ENCODE data around the gene VMP1. TPM values are rescaled to one million over a fixed set of nuclear protein-coding genes. Genes with fewer than 3 reads are reported as not detected.
A peak's percentile ranks its signal among the peaks of the same experiment; 100 is the strongest.

The VMP1 gene
- total and polyA plus RNA-seq, 2 of the 13 experiments (the other 11 are each of a cell fraction or from before 2014, with no cell fraction given) = 186 to 271 TPM

- TF ChIP-seq ZXDC (CRISPR knock-in tag; IDR thresholded peaks at IDR 0.05) (0 out of 2 replicates have a peak, but pooled peaks have one; percentile 82), DMAP1 (CRISPR knock-in tag; IDR thresholded peaks at IDR 0.05) (peak; percentile 99), PPARG (CRISPR knock-in tag; conservative IDR thresholded peaks at IDR 0.05) (peak; percentile 76), MTA1 (CRISPR knock-in tag; IDR thresholded peaks at IDR 0.05; ENCODE audit: borderline replicate concordance) (no peak), TFE3 (CRISPR knock-in tag; IDR thresholded peaks at IDR 0.05) (peak; percentile 91), RBM22 (optimal IDR thresholded peaks at IDR 0.05; ENCODE audit: low read length) (no peak), ZFP36 (IDR thresholded peaks at IDR 0.05; ENCODE audit: borderline replicate concordance, low read depth, low read length, partially characterized antibody) (no peak), ZNF557 (CRISPR knock-in tag; IDR thresholded peaks at IDR 0.05) (no peak), TCF7 (IDR thresholded peaks at IDR 0.05; ENCODE audit: low read depth) (no peak), KLF11 (CRISPR knock-in tag; IDR thresholded peaks at IDR 0.05) (peak; percentile 93; the same call in 1 of the 2 replicates), GTF2F1 (IDR thresholded peaks at IDR 0.05; ENCODE audit: low read length) (0 out of 2 replicates have a peak, but pooled peaks have one; percentile 75), ZMYM3 (CRISPR knock-in tag; IDR thresholded peaks at IDR 0.05) (no peak; the same call in none of the 2 replicates), PBX3 (CRISPR knock-in tag; IDR thresholded peaks at IDR 0.05; ENCODE audit: borderline replicate concordance) (no peak), FOXK2 (IDR thresholded peaks at IDR 0.05) (no peak), ZNF263 (CRISPR knock-in tag; IDR thresholded peaks at IDR 0.05) (no peak), ZNF24 (IDR thresholded peaks at IDR 0.05) (0 out of 2 replicates have a peak, but pooled peaks have one; percentile 8), ZNF446 (CRISPR knock-in tag; IDR thresholded peaks at IDR 0.05) (no peak), RARG (CRISPR knock-in tag; IDR thresholded peaks at IDR 0.05; ENCODE audit: low read depth) (no peak; the same call in 1 of the 2 replicates), GLI4 (CRISPR knock-in tag; IDR thresholded peaks at IDR 0.05; ENCODE audit: borderline replicate concordance) (no peak), TEF (CRISPR knock-in tag; IDR thresholded peaks at IDR 0.05) (peak; percentile 58; the same call in 1 of the 2 replicates), CEBPB (IDR thresholded peaks at IDR 0.05; ENCODE audit: borderline replicate concordance, low read depth, low read length) (peak; percentile 92)
- TF ChIP-seq, protein P1, sequence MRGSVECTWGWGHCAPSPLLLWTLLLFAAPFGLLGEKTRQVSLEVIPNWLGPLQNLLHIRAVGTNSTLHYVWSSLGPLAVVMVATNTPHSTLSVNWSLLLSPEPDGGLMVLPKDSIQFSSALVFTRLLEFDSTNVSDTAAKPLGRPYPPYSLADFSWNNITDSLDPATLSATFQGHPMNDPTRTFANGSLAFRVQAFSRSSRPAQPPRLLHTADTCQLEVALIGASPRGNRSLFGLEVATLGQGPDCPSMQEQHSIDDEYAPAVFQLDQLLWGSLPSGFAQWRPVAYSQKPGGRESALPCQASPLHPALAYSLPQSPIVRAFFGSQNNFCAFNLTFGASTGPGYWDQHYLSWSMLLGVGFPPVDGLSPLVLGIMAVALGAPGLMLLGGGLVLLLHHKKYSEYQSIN (CRISPR knock-in tag; IDR thresholded peaks at IDR 0.05; ENCODE audit: borderline replicate concordance) = no peak
Observed at GRCh38 chr17:59707149-59707970, at the start of gene VMP1, which contains the start of gene PTRH2 (continued).
